HEK293T (cell line): ENCODE measurements around the gene MAD2L2.
A peak's percentile ranks its signal among the peaks of the same experiment; 100 is the strongest.

Experiments
- CTCF ChIA-PET: fragments of 350-600 bp; formaldehyde crosslinking; extraction: SDS; loops from one replicate; lab custom pipeline; 2021; ENCODE audit warnings: antibody characterized with exemption, inconsistent platforms; lab: Yijun Ruan, JAX
- POLR2A ChIA-PET: fragments of 350-600 bp; formaldehyde crosslinking; extraction: SDS; loops from one replicate; lab custom pipeline; 2020; ENCODE audit warnings: antibody characterized with exemption, inconsistent platforms; lab: Yijun Ruan, JAX
- DNase-seq: peaks from one replicate; pipeline ENCODE4 v3.0.0; 2012; ENCODE audit warnings: mixed read lengths; ENCODE audit errors: extremely low spot score
- ARNT ChIP-seq: fragments of 450-650 bp; IDR thresholded peaks from 2 replicates; pipeline ENCODE4 v1.6.1; 2017; ENCODE audit warnings: mild to moderate bottlenecking
- BHLHE40 ChIP-seq: fragments of 450-650 bp; IDR thresholded peaks from 2 replicates; pipeline ENCODE4 v1.6.1; 2016; ENCODE audit warnings: mild to moderate bottlenecking, moderate library complexity, borderline replicate concordance
- CTBP1 ChIP-seq: fragments of 450-650 bp; IDR thresholded peaks from 2 replicates; pipeline ENCODE4 v1.6.1; 2016; ENCODE audit warnings: borderline replicate concordance
- ELF4 ChIP-seq: fragments of 450-650 bp; IDR thresholded peaks from 2 replicates; pipeline ENCODE4 v1.6.1; 2017; ENCODE audit warnings: antibody characterized with exemption
- FOXA1 ChIP-seq: fragments of 450-650 bp; IDR thresholded peaks from 2 replicates; pipeline ENCODE4 v1.6.1; 2016; ENCODE audit warnings: mild to moderate bottlenecking
- FOXK2 ChIP-seq: fragments of 450-650 bp; IDR thresholded peaks from 2 replicates; pipeline ENCODE4 v1.6.1; 2016; ENCODE audit warnings: mild to moderate bottlenecking
- FOXM1 ChIP-seq: fragments of 450-650 bp; IDR thresholded peaks from 2 replicates; pipeline ENCODE4 v1.6.1; 2017; ENCODE audit warnings: mild to moderate bottlenecking, borderline replicate concordance
- HDGF ChIP-seq: fragments of 450-650 bp; IDR thresholded peaks from 2 replicates; pipeline ENCODE4 v1.6.1; 2017; ENCODE audit warnings: antibody characterized with exemption, borderline replicate concordance
- L3MBTL2 ChIP-seq: fragments of 450-650 bp; conservative IDR thresholded peaks from 2 replicates; pipeline ENCODE4 v1.6.1; 2016; ENCODE audit warnings: mild to moderate bottlenecking
- LEF1 ChIP-seq: fragments of 450-650 bp; IDR thresholded peaks from 2 replicates; pipeline ENCODE4 v1.6.1; 2017; ENCODE audit warnings: mild to moderate bottlenecking, borderline replicate concordance
- NFRKB ChIP-seq: fragments of 450-650 bp; IDR thresholded peaks from 2 replicates; pipeline ENCODE4 v1.6.1; 2016; ENCODE audit warnings: mild to moderate bottlenecking, moderate library complexity
- PKNOX1 ChIP-seq: fragments of 450-650 bp; IDR thresholded peaks from 2 replicates; pipeline ENCODE4 v1.6.1; 2016
- SP1 ChIP-seq: fragments of 450-650 bp; IDR thresholded peaks from 2 replicates; pipeline ENCODE4 v1.6.1; 2017
- SUZ12 ChIP-seq: fragments of 450-650 bp; IDR thresholded peaks from 2 replicates; pipeline ENCODE4 v1.6.1; 2016; ENCODE audit warnings: mild to moderate bottlenecking
- TARDBP ChIP-seq: fragments of 450-650 bp; IDR thresholded peaks from 2 replicates; pipeline ENCODE4 v1.6.1; 2016
- ZNF384 ChIP-seq: fragments of 450-650 bp; IDR thresholded peaks from 2 replicates; pipeline ENCODE4 v1.6.1; 2016

The MAD2L2 gene

GRCh38 chr1:11649624-11650330 is 31.2 kb downstream of the MAD2L2 start:
- ChIA-PET POLR2A (interaction anchor here (0.6 to 1.7 kb wide), 2 partner anchors 32 to 70 kb away, joined by 3 to 4 read pairs; partner anchors contain the start of gene MAD2L2), CTCF (interaction anchor here (0.5 to 3.3 kb wide), 10 partner anchors 35 to 612 kb away, joined by 3 to 19 read pairs (median 4); no protein-coding TSS in a partner anchor)
- DNase-seq = no peak
- no peak for TF ChIP-seq HDGF

GRCh38 chr1:11649237-11649623 is 31.7 kb downstream of the MAD2L2 start:
- no peak for DNase-seq
- ChIA-PET POLR2A (no interaction called here), CTCF (interaction anchor here (0.7 to 3.3 kb wide), 7 partner anchors 56 to 612 kb away, joined by 3 to 19 read pairs (median 3); no protein-coding TSS in a partner anchor)
- TF ChIP-seq FOXM1 (no peak), SUZ12 (no peak), BHLHE40 (no peak), ARNT (no peak), PKNOX1 (no peak), FOXA1 (no peak), ZNF384 (no peak), FOXK2 (no peak), HDGF (no peak), SP1 (no peak), CTBP1 (no peak), TARDBP (no peak), NFRKB (no peak), ELF4 (no peak), L3MBTL2 (no peak), LEF1 (no peak)

- CTCF ChIA-PET = interaction anchor here (0.8 to 3.3 kb wide), 3 partner anchors 71 to 611 kb away, joined by 3 to 19 read pairs (median 3); no protein-coding TSS in a partner anchor
- DNase-seq = peak; percentile 46
- TF ChIP-seq L3MBTL2 = no peak
- no peak for TF ChIP-seq ARNT
- TF ChIP-seq HDGF = no peak
- TF ChIP-seq NFRKB = no peak
- no peak for TF ChIP-seq SUZ12
- TF ChIP-seq FOXM1 = no peak
- no peak for TF ChIP-seq FOXA1
- no peak for TF ChIP-seq ELF4
- TF ChIP-seq ZNF384 = no peak
- TF ChIP-seq LEF1 = no peak
- TF ChIP-seq TARDBP = no peak
- TF ChIP-seq SP1 = no peak
- POLR2A ChIA-PET = interaction anchor here (1.1 kb wide), 1 partner anchor 88 kb away, joined by 3 read pairs; no protein-coding TSS in a partner anchor
Measured at GRCh38 chr1:11648732-11649158, 32.2 kb downstream of the MAD2L2 start.

- CTCF ChIA-PET = no interaction called here
- POLR2A ChIA-PET = interaction anchor here (1.1 kb wide), 1 partner anchor 89 kb away, joined by 3 read pairs; no protein-coding TSS in a partner anchor
Measured at GRCh38 chr1:11648039-11648438, 32.9 kb downstream of the MAD2L2 start.

GRCh38 chr1:11647333-11647732 is 33.6 kb downstream of the MAD2L2 start:
- no peak for TF ChIP-seq FOXA1
- TF ChIP-seq ARNT = no peak
- no peak for TF ChIP-seq SP1
- no peak for TF ChIP-seq TARDBP
- TF ChIP-seq FOXK2 = no peak
- no peak for TF ChIP-seq L3MBTL2
- TF ChIP-seq NFRKB = no peak
- TF ChIP-seq HDGF = no peak
- TF ChIP-seq ELF4 = no peak
- no peak for TF ChIP-seq PKNOX1
- ChIA-PET POLR2A (no interaction called here), CTCF (no interaction called here)
- DNase-seq = no peak

More at GRCh38 chr1:11648039-11648438, 32.9 kb downstream of the MAD2L2 start:
- TF ChIP-seq LEF1 = no peak
- no peak for TF ChIP-seq HDGF
- TF ChIP-seq ELF4 = no peak
- no peak for TF ChIP-seq NFRKB
- no peak for TF ChIP-seq BHLHE40
- TF ChIP-seq PKNOX1 = no peak
- TF ChIP-seq TARDBP = no peak
- no peak for TF ChIP-seq FOXK2
- no peak for TF ChIP-seq FOXM1
- TF ChIP-seq CTBP1 = no peak
- no peak for TF ChIP-seq L3MBTL2
- no peak for TF ChIP-seq FOXA1
- no peak for TF ChIP-seq SP1
- TF ChIP-seq ZNF384 = no peak
- TF ChIP-seq SUZ12 = no peak
- no peak for TF ChIP-seq ARNT
- no peak for DNase-seq

GRCh38 chr1:11646317-11646716 is 34.6 kb downstream of the MAD2L2 start:
- ChIA-PET CTCF (interaction anchor here (0.6 to 2.4 kb wide), 7 partner anchors 9 to 609 kb away, joined by 3 to 17 read pairs (median 4); no protein-coding TSS in a partner anchor), POLR2A (no interaction called here)
- TF ChIP-seq NFRKB (no peak), FOXM1 (no peak), SUZ12 (no peak), PKNOX1 (no peak), HDGF (no peak), SP1 (no peak), L3MBTL2 (no peak), ELF4 (no peak), ARNT (no peak), FOXA1 (no peak), LEF1 (no peak), CTBP1 (no peak), TARDBP (no peak)
- no peak for DNase-seq
